BLaER1 treated with 17β-estradiol and CSF1 and Interleukin-3, amounts not matched to agents 10 nM and 100 nM (cell line): ENCODE measurements around the gene PTPRM.

ENCODE experiments used
- H3K27ac ChIP-seq, 11 experiments: shearing (Covaris generic); formaldehyde crosslinking; 2 replicates each; pipeline ENCODE4 v1.8.1; 2022
- H3K27me3 ChIP-seq, 11 experiments: shearing (Covaris generic); formaldehyde crosslinking; 2 replicates each; pipeline ENCODE4 v1.8.1; 2022
- H3K36me3 ChIP-seq, 11 experiments: shearing (Covaris generic); formaldehyde crosslinking; 2 replicates each; pipeline ENCODE4 v1.8.1; 2022
- H3K4me1 ChIP-seq, 10 experiments: shearing (Covaris generic); formaldehyde crosslinking; 2 replicates each; pipeline ENCODE4 v1.8.1; 2022
- H3K4me2 ChIP-seq, 11 experiments: shearing (Covaris generic); formaldehyde crosslinking; 2 replicates each; pipeline ENCODE4 v1.8.1; 2022
- H3K4me3 ChIP-seq, 10 experiments: shearing (Covaris generic); formaldehyde crosslinking; 2 replicates each; pipeline ENCODE4 v1.8.1; 2022
- H3K9ac ChIP-seq, 11 experiments: shearing (Covaris generic); formaldehyde crosslinking; 2 replicates each; pipeline ENCODE4 v1.8.1; 2022
- H3K9me3 ChIP-seq, 11 experiments: shearing (Covaris generic); formaldehyde crosslinking; replicated peaks in 1 of 11; 2 replicates each; pipeline ENCODE4 v1.8.1; 2022
- H4K20me1 ChIP-seq, 11 experiments: shearing (Covaris generic); formaldehyde crosslinking; 2 replicates each; pipeline ENCODE4 v1.8.1; 2022
- Cebpa-rat ChIP-seq, 11 experiments: shearing (Covaris generic); IDR thresholded peaks; 2 replicates each; pipeline ENCODE4 v1.8.1; 2022

PTPRM gene

GRCh38 chr18:8413189-8413588 lies 846.1 kb downstream of the PTPRM start:
- Histone ChIP-seq H3K4me1 (peaks cover 0 to 10% (median 5%) of the 10 kb centered on the region in 10 experiments; a peak in 8 of 20 replicates), H3K36me3 (no peaks in the 10 kb centered on the region), H3K4me3 (no peak overlapping the region), H3K9ac (no peak overlapping the region), H3K9me3 (peaks cover 15 to 33% (median 20%) of the 10 kb centered on the region in 11 experiments; a peak in 20 of 22 replicates), H3K4me2 (no peak overlapping the region), H4K20me1 (no peaks in the 10 kb centered on the region), H3K27me3 (no peaks in the 10 kb centered on the region), H3K27ac (no peak overlapping the region)
- no peak for TF ChIP-seq Cebpa-rat (IDR thresholded peaks at IDR 0.05)

GRCh38 chr18:8413751-8414150 lies 846.6 kb downstream of the PTPRM start:
- Histone ChIP-seq H3K9me3 (peaks cover 15 to 33% (median 20%) of the 10 kb centered on the region in 11 experiments; a peak in 20 of 22 replicates), H3K4me2 (no peak overlapping the region), H4K20me1 (no peaks in the 10 kb centered on the region), H3K27ac (no peak overlapping the region), H3K9ac (no peak overlapping the region), H3K4me1 (peaks cover 0 to 4% (median 0%) of the 10 kb centered on the region in 10 experiments; a peak in 4 of 20 replicates), H3K27me3 (no peaks in the 10 kb centered on the region), H3K36me3 (no peaks in the 10 kb centered on the region), H3K4me3 (no peak overlapping the region)
- TF ChIP-seq Cebpa-rat (IDR thresholded peaks at IDR 0.05), result no peak

- Histone ChIP-seq H3K4me2 (no peak overlapping the region), H3K27me3 (no peaks in the 10 kb centered on the region), H3K4me1 (0 out of 20 replicates have a peak, but pooled peaks cover 0 to 4% (median 0%) of the 10 kb centered on the region in 10 experiments), H4K20me1 (no peaks in the 10 kb centered on the region), H3K4me3 (no peak overlapping the region), H3K9ac (no peak overlapping the region), H3K36me3 (no peaks in the 10 kb centered on the region), H3K9me3 (peaks cover 4 to 19% (median 11%) of the 10 kb centered on the region in 11 experiments; a peak in 20 of 22 replicates), H3K27ac (no peak overlapping the region)
- no peak for TF ChIP-seq Cebpa-rat (IDR thresholded peaks at IDR 0.05)
Measured at GRCh38 chr18:8416212-8417019, 849.3 kb downstream of the PTPRM start.

- Histone ChIP-seq H3K9me3 (no peaks in the 10 kb centered on the region), H3K4me1 (no peaks in the 10 kb centered on the region), H3K27ac (no peak overlapping the region), H3K9ac (no peak overlapping the region), H3K4me2 (no peak overlapping the region), H4K20me1 (no peaks in the 10 kb centered on the region), H3K36me3 (no peaks in the 10 kb centered on the region), H3K27me3 (no peaks in the 10 kb centered on the region), H3K4me3 (no peak overlapping the region)
- no peak for TF ChIP-seq Cebpa-rat (IDR thresholded peaks at IDR 0.05)
Measured at GRCh38 chr18:8422391-8422790, 855.3 kb downstream of the PTPRM start.

GRCh38 chr18:8423051-8423557 lies 856.0 kb downstream of the PTPRM start:
- H3K9me3 ChIP-seq, result no peaks in the 10 kb centered on the region
- TF ChIP-seq Cebpa-rat (IDR thresholded peaks at IDR 0.05), result no peak
- H3K27me3 ChIP-seq, result no peaks in the 10 kb centered on the region
- H4K20me1 ChIP-seq, result no peaks in the 10 kb centered on the region
- no peak overlapping the region for H3K4me3 ChIP-seq
- no peaks in the 10 kb centered on the region for H3K36me3 ChIP-seq
- no peak overlapping the region for H3K4me2 ChIP-seq
- no peak overlapping the region for H3K27ac ChIP-seq
- H3K4me1 ChIP-seq, result no peaks in the 10 kb centered on the region
- no peak overlapping the region for H3K9ac ChIP-seq

GRCh38 chr18:8424481-8424880 lies 857.4 kb downstream of the PTPRM start:
- H3K9me3 ChIP-seq, result no peaks in the 10 kb centered on the region
- no peak overlapping the region for H3K27ac ChIP-seq
- no peak overlapping the region for H3K4me3 ChIP-seq
- H3K36me3 ChIP-seq, result no peaks in the 10 kb centered on the region
- no peak overlapping the region for H3K9ac ChIP-seq
- TF ChIP-seq Cebpa-rat (IDR thresholded peaks at IDR 0.05), result no peak
- no peak overlapping the region for H3K4me2 ChIP-seq
- no peaks in the 10 kb centered on the region for H3K4me1 ChIP-seq
- H3K27me3 ChIP-seq, result no peaks in the 10 kb centered on the region
- H4K20me1 ChIP-seq, result no peaks in the 10 kb centered on the region

GRCh38 chr18:8424917-8425725 lies 858.0 kb downstream of the PTPRM start:
- H3K4me2 ChIP-seq, result no peak overlapping the region
- no peaks in the 10 kb centered on the region for H3K9me3 ChIP-seq
- H3K9ac ChIP-seq, result no peak overlapping the region
- H3K27me3 ChIP-seq, result no peaks in the 10 kb centered on the region
- H3K4me3 ChIP-seq, result no peak overlapping the region
- no peaks in the 10 kb centered on the region for H3K4me1 ChIP-seq
- H3K36me3 ChIP-seq, result no peaks in the 10 kb centered on the region
- no peak for TF ChIP-seq Cebpa-rat (IDR thresholded peaks at IDR 0.05)
- no peaks in the 10 kb centered on the region for H4K20me1 ChIP-seq
- no peak overlapping the region for H3K27ac ChIP-seq

GRCh38 chr18:8426401-8426800 lies 859.3 kb downstream of the PTPRM start:
- Histone ChIP-seq H4K20me1 (no peaks in the 10 kb centered on the region), H3K27me3 (no peaks in the 10 kb centered on the region), H3K36me3 (no peaks in the 10 kb centered on the region), H3K4me3 (no peak overlapping the region), H3K9ac (no peak overlapping the region), H3K27ac (no peak overlapping the region), H3K4me1 (no peaks in the 10 kb centered on the region), H3K4me2 (no peak overlapping the region), H3K9me3 (no peaks in the 10 kb centered on the region)
- TF ChIP-seq Cebpa-rat (IDR thresholded peaks at IDR 0.05), result no peak

- H3K4me2 ChIP-seq, result no peak overlapping the region
Measured at GRCh38 chr18:8427339-8427738, 860.2 kb downstream of the PTPRM start.

More at GRCh38 chr18:8427339-8427738, 860.2 kb downstream of the PTPRM start:
- no peak for TF ChIP-seq Cebpa-rat (IDR thresholded peaks at IDR 0.05)
- Histone ChIP-seq H3K9ac (no peak overlapping the region), H3K27ac (no peak overlapping the region), H4K20me1 (no peaks in the 10 kb centered on the region), H3K4me1 (no peaks in the 10 kb centered on the region), H3K9me3 (peaks cover 0 to 2% (median 0%) of the 10 kb centered on the region in 11 experiments; a peak in 2 of 22 replicates), H3K27me3 (no peaks in the 10 kb centered on the region), H3K36me3 (no peaks in the 10 kb centered on the region), H3K4me3 (no peak overlapping the region)
